Hematopoietic multipotent progenitor cell treated with erythropoietin and hydrocortisone succinate and interleukin-3 and kit ligand, for 17 days (in vitro differentiated cells): ENCODE data around the gene ARHGEF16.

Experiments used
- DNase-seq: peaks from one replicate; pipeline ENCODE4 v3.0.0-alpha.2; 2015; ENCODE audit warnings: low spot score

The ARHGEF16 gene

GRCh38 chr1:3468236-3469103 is 14.0 kb downstream of the ARHGEF16 start:
- DNase-seq: no peak

GRCh38 chr1:3469104-3469848 is 14.8 kb downstream of the ARHGEF16 start:
- no peak for DNase-seq

GRCh38 chr1:3469849-3470649 is 15.6 kb downstream of the ARHGEF16 start:
- DNase-seq: no peak

DNA sequence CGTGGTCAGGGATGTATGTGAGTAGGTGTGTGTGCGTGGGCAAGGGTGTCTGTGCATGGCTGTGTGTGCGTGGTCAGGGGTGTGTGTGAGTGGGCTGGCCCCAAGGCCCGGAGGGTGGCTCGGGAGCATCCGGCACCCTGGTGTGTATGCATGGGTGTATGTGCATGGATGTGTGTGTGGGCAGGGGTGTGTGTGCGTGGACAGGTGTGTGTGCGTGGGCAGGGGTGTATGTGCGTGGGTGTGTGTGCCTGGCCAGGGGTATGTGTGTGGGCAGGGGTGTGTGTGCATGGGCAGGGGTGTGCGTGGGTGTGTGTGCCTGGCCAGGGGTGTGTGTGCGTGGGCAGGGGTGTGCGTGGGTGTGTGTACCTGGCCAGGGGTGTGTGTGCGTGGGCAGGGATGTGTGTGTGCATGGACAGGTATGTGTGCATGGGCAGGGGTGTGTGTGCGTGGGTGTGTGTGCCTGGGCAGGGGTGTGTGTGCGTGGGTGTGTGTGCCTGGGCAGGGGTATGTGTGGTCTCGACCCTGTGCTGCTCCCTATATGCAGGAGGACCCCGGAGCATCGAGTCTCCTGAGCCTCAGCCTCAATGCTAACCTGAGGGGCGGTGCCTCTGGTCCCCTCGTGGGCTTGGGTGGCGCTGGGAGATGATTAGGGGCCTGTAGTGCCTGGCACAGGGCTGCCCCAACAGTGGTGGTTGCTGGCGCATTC is 16.3 kb downstream of the ARHGEF16 start:
- DNase-seq: no peak

DNA sequence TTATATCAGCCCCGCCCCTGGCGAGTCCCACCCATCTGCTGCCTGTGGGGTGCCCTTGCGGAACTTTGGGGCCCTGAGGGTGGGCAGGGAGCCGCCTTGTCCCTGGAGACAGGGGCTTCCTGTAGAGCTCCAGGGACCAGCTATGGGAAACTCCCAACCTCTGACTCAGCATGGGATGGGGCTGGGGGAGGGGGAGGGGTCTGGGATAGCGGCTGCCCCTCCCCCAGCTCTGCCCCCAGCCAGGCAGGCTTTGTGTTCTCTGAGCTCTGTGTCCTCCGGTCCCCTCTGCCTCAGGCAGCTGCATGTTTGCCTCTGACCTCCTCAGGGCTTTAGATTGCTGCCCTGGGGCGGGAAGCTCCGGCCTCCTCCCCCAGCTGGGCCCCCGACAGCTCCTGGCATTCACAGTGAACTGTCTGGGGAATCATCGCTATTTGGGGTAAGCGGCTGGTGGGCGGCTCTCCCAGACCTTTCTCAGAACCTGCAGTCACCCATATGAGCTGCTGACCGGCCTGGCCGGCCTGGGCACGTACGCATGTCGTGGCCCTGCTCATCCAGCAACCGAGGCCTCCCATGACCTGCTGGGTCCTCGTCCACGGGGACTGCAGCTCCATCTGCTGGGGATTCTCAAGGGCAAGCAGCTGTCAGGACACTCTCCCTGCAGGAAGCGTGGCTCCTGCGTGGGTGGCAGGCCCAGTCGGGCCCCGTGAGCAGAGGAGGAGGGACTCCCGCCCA is 17.1 kb downstream of the ARHGEF16 start:
- DNase-seq: no peak

GRCh38 chr1:3472088-3472850 is 17.8 kb downstream of the ARHGEF16 start:
- DNase-seq: no peak

- no peak for DNase-seq
Measured at GRCh38 chr1:3472906-3473305, 18.4 kb downstream of the ARHGEF16 start.

DNA sequence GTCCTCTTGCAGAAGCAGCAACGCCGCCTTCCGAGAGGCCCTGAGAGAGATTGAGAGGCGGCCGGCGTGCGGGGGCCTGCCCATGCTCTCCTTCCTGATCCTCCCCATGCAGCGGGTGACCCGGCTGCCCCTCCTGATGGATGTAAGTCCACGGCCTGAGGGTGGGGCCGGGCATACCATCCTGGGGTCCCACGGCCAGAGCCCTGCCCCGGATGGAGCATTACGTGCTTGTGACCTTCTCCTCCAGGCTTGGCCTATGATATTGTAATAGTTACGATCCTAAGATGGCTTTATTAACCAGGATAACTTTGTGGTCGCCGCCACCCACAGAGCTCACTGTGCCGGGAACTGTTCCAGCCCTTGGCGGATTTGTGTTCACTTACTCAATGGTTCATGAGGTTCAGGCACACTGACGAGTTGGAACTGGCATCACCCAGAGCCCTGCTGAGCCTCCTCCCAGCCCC is 18.9 kb downstream of the ARHGEF16 start:
- DNase-seq: no peak

DNA sequence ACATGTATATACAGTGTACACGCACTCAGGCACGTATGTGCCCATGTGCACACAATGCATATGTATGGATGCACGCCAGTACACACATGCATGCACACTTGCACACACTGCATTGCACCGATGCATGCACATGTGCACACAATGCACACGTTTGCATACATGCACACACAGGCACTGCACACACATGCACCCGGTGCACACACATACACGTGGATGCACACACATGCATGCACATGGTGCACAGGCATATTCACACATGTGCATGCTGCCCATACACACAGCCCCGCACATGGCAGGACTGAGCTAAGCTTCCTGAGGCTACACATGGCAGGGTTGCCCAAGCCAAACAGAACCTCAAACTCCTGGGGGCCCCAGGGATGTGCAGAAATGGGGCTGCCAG is 19.6 kb downstream of the ARHGEF16 start:
- no peak for DNase-seq

DNA sequence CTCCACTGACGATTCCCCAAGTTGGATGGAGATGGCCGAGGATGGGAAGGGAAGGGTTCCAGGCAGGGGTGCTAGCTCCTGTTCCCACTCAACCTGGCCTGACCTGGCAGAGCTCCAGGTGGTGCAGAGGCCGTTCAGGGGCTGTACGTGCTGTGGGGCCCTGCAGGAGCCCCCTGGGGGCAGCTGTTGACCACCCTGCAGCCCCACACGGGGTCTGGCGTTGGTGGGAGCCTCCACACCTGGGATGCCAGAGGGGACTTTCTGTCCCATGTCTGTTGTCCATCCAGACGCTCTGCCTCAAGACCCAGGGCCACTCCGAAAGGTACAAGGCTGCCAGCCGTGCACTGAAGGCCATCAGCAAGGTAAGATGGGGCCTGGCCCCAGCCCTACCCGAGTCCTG is 20.0 kb downstream of the ARHGEF16 start:
- no peak for DNase-seq

- DNase-seq: no peak
Measured at GRCh38 chr1:3475839-3476573, 21.5 kb downstream of the ARHGEF16 start.

GRCh38 chr1:3476666-3477065 is 22.2 kb downstream of the ARHGEF16 start:
- DNase-seq: no peak

GRCh38 chr1:3477241-3477995 is 23.0 kb downstream of the ARHGEF16 start:
- no peak for DNase-seq

GRCh38 chr1:3478187-3478586 is 23.7 kb downstream of the ARHGEF16 start:
- DNase-seq: no peak

GRCh38 chr1:3479511-3480368 is 25.3 kb downstream of the ARHGEF16 start:
- DNase-seq: no peak

DNA sequence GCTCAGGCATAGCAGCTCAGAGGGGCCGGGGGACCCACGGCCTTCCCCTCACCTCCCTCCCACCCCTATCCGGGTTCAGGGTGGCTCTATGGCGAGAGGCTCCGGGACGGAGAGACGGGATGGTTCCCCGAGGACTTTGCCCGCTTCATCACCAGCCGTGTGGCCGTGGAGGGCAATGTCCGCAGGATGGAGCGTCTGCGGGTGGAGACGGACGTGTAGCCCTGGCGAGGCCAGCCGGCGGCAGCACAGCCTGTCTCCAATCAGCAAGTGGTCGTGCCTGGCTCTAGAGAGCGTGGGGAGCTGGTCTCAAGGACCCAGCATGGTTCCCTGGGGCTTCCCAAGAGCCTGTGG is 25.9 kb downstream of the ARHGEF16 start:
- no peak for DNase-seq

- no peak for DNase-seq
Measured at GRCh38 chr1:3481046-3481445, 26.6 kb downstream of the ARHGEF16 start.

- DNase-seq: no peak
Measured at GRCh38 chr1:3481836-3482375, 27.4 kb downstream of the ARHGEF16 start.
